ENCODE results near the gene SAMHD1.

GRCh38 chr20:36847009-36847709 is 104.3 kb downstream of the SAMHD1 start:
- TF ChIP-seq CTCF (IDR thresholded peaks at IDR 0.05), result no peak
- no peak for TF ChIP-seq POLR2A (IDR thresholded peaks at IDR 0.05)
- TF ChIP-seq EP300 (IDR thresholded peaks at IDR 0.05), result no peak
